Mucosa of descending colon (tissue), 3 donors: ENCODE measurements around the gene AQP11. TPM values are rescaled to one million over a fixed set of nuclear protein-coding genes. Genes with fewer than 3 reads are reported as not detected.

ENCODE experiments used
- ATAC-seq: fragments of 200-7000 bp; cut with Tn5 transposase; one replicate; pipeline ENCODE4 v1.9.1; 2020; ENCODE audit warnings: mild to moderate bottlenecking, moderate library complexity
- DNase-seq, 3 donors: peaks; one replicate each; pipeline ENCODE4 v3.0.0-alpha.2; 2020
- H3K36me3 ChIP-seq: fragments of 200-600 bp; one replicate; pipeline ENCODE4 v1.8.0; 2021; ENCODE audit warnings: low read depth, mild to moderate bottlenecking
- H3K4me1 ChIP-seq: fragments of 200-600 bp; one replicate; pipeline ENCODE4 v1.8.0; 2021; ENCODE audit warnings: low read depth, mild to moderate bottlenecking
- H3K4me3 ChIP-seq: fragments of 200-600 bp; one replicate; pipeline ENCODE4 v1.8.0; 2021; ENCODE audit warnings: mild to moderate bottlenecking
- H3K9me3 ChIP-seq: fragments of 200-600 bp; one replicate; pipeline ENCODE4 v1.8.0; 2021; ENCODE audit warnings: mild to moderate bottlenecking
- intact Hi-C, 2 donors: fragments of 100-400 bp; cut with DNase I in 1 of 2; cut with micrococcal nuclease in 1 of 2; formaldehyde crosslinking; loops; one replicate each; pipeline versions ENCODE4 v1.11.0 to v1.11.1; 2022; cut with DNase I, micrococcal nuclease
- total RNA-seq, 3 donors: library from RNA; stranded (reverse); fragmentation: NEBNext Ultra II Directional in 2 of 3; extraction: Animal tissue kit (Norgen Biotek cat#: 25700) in 2 of 3; gene quantifications; one replicate each; pipeline versions ENCODE4 v1.2.1 to v1.2.4, GENCODE V29; 2021 to 2023
- TF ChIP-seq, protein P1 (sequence below): fragments of 200-600 bp; IDR thresholded peaks from one replicate; pipeline ENCODE4 v1.8.0; 2022; ENCODE audit warnings: antibody characterized with exemption, mild to moderate bottlenecking
- donor health status: DM: no; HTN: no; CAD: no; lungs with moderate emphysema.
- donor health status: DM: no; HTN: no; CAD: no.
- donor health status: DM: no; HTN: yes; CAD: no.

Gene AQP11
- total RNA-seq, 3 donors from 2014 or later, result 4.7 to 6.5 (median 6.1) TPM

DNA sequence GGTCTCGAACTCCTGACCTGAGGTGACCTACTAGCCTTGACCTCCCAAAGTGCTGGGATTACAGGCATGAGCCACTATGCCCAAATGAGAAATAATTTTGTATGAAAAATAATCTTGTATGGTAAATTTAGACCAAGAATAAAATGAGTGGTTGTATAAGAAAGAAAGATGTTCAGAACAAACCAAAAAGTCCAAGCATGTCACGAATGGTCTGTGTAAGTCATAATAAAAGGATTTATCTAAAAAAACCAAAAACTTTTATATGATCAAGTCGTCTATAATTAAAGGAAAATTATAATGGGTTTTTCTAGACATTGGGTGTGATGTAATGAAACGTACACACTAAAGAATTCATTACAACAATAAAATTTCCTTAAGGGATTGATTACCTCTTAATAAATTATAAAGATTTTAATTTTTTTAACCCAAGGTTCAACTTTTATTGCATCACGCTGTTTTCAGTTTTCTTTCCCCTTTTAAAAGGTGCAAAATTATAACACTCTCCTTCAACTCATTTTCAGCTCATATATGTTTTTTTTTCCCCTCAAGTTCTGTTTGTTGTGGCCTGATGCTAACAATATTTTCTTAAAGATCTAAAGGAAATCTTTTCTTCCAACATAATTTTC lies 8.9 kb upstream of the AQP11 start:
- no peak for DNase-seq
- TF ChIP-seq, protein P1, sequence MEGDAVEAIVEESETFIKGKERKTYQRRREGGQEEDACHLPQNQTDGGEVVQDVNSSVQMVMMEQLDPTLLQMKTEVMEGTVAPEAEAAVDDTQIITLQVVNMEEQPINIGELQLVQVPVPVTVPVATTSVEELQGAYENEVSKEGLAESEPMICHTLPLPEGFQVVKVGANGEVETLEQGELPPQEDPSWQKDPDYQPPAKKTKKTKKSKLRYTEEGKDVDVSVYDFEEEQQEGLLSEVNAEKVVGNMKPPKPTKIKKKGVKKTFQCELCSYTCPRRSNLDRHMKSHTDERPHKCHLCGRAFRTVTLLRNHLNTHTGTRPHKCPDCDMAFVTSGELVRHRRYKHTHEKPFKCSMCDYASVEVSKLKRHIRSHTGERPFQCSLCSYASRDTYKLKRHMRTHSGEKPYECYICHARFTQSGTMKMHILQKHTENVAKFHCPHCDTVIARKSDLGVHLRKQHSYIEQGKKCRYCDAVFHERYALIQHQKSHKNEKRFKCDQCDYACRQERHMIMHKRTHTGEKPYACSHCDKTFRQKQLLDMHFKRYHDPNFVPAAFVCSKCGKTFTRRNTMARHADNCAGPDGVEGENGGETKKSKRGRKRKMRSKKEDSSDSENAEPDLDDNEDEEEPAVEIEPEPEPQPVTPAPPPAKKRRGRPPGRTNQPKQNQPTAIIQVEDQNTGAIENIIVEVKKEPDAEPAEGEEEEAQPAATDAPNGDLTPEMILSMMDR, result no peak

DNA sequence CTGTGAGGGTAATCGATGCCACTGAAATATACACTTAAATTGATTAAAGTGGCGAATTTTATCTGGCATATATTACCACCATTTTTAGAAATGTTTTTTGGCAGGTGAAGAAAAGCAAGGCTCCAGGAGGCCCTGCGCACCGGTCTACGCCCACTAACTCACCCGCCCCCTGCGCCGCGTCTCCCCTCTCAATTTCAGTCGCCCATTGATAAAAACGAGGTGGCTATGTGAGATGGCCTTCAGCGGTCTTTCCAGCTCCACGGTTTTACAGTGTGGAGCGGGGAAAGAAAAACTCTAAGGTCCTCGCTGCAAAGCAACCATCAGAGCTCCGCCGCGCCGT lies 602 bp upstream of the AQP11 start:
- peak; percentile 1 for ATAC-seq

More for the DNA sequence above, 8.9 kb upstream of the AQP11 start:
- Histone ChIP-seq H3K36me3 (no peaks in the 10 kb centered on the region), H3K4me1 (no peaks in the 10 kb centered on the region), H3K4me3 (no peak overlapping the region), H3K9me3 (peaks cover 27% of the 10 kb centered on the region)
- ATAC-seq, result no peak
- intact Hi-C loops, result no loop called here

DNA sequence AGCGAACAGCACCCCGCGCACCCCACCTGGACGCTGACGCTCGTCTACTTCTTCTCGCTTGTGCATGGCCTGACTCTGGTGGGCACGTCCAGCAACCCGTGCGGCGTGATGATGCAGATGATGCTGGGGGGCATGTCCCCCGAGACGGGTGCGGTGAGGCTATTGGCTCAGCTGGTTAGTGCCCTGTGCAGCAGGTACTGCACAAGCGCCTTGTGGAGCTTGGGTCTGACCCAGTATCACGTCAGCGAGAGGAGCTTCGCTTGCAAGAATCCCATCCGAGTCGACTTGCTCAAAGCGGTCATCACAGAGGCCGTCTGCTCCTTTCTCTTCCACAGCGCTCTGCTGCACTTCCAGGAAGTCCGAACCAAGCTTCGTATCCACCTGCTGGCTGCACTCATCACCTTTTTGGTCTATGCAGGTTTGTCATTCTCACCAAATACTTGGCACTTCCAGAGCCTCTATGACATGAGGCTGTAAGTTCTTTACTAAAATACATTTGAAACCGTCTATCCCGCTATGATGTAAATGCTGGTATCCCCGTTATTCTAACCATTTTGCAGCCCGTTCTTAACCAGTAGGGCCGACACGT lies 535 bp downstream of the AQP11 start:
- ATAC-seq (peak; percentile 68), DNase-seq (peak in 1 of 3 donors; percentile 60)
- TF ChIP-seq, protein P1, result no peak
- peak overlapping the region; percentile 31 for H3K4me3 ChIP-seq
- intact Hi-C loops, result no loop called here
- H3K9me3 ChIP-seq, result no peaks in the 10 kb centered on the region
- no peaks in the 10 kb centered on the region for H3K36me3 ChIP-seq
- H3K4me1 ChIP-seq, result peaks cover 11% of the 10 kb centered on the region

More for the DNA sequence above, 602 bp upstream of the AQP11 start:
- intact Hi-C loops, result no loop called here
- peaks cover 11% of the 10 kb centered on the region for H3K4me1 ChIP-seq
- H3K9me3 ChIP-seq, result no peaks in the 10 kb centered on the region
- H3K36me3 ChIP-seq, result no peaks in the 10 kb centered on the region
- TF ChIP-seq, protein P1, result no peak
- peak overlapping the region; percentile 31 for H3K4me3 ChIP-seq
- DNase-seq, result no peak

DNA sequence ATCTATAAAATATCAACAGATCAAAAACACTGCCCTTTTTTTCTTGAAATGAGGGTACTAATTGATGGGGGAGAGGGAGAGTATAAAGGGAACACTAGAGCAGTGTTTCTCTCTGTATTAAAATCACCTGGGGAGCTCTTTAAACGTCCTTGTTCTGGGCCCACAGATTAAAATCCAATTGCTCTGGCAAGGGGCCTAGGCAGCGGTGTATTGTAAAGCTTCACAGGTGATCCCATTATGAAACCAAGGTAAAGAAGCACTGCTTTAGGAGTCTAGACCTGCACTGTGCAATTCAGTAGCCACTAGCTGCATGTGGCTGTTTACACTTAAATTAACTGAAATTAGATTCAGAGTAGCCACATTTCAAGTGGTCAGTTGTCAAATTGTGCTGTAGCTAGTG lies 3.0 kb downstream of the AQP11 start:
- TF ChIP-seq, protein P1, result no peak
- no peaks in the 10 kb centered on the region for H3K36me3 ChIP-seq
- intact Hi-C loops, result no loop called here
- H3K4me1 ChIP-seq, result peaks cover 11% of the 10 kb centered on the region
- H3K9me3 ChIP-seq, result no peaks in the 10 kb centered on the region
- DNase-seq (no peak), ATAC-seq (no peak)
- no peak overlapping the region for H3K4me3 ChIP-seq

DNA sequence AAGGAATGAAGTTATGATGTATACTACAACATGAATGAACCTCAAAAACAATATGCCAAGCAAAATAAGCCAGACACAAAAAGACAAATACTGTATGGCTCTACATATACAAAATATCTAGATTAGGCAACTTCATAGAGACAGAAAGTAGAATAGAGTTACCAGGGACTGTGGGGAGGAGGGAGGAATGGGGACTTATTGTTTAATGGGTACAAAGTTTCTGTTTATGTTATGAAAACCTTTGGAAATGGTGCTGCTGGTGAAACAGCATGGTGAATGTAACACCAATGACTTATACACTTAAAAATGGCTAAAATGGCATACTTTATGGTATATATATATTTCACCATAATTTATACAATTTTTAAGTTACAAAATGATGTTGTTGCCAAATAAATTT lies 4.1 kb downstream of the AQP11 start:
- peaks cover 6% of the 10 kb centered on the region for H3K4me1 ChIP-seq
- ATAC-seq (no peak), DNase-seq (no peak)
- TF ChIP-seq, protein P1, result no peak
- intact Hi-C loops, result no loop called here
- H3K36me3 ChIP-seq, result no peaks in the 10 kb centered on the region
- no peaks in the 10 kb centered on the region for H3K9me3 ChIP-seq
- H3K4me3 ChIP-seq, result no peak overlapping the region
